GM18868 (cell line): ENCODE results near the gene AKT2.

ENCODE experiments used
- ATAC-seq: cut with Tn5 transposase; IDR thresholded peaks from one replicate; pipeline ENCODE4 v1.9.1; 2021; ENCODE audit warnings: mild to moderate bottlenecking, moderate library complexity; ENCODE audit not compliant: unreplicated experiment

AKT2 gene

GRCh38 chr19:40238775-40239174 lies 46.4 kb downstream of the AKT2 start:
- no peak for ATAC-seq

GRCh38 chr19:40237791-40238190 lies 47.4 kb downstream of the AKT2 start:
- ATAC-seq, result no peak

- ATAC-seq, result no peak
Observed at GRCh38 chr19:40236366-40236765, 48.8 kb downstream of the AKT2 start.

- no peak for ATAC-seq
Observed at GRCh38 chr19:40236026-40236355, 49.2 kb downstream of the AKT2 start.

GRCh38 chr19:40235238-40236025 lies 49.7 kb downstream of the AKT2 start:
- no peak for ATAC-seq

GRCh38 chr19:40234429-40235237 lies 50.5 kb downstream of the AKT2 start:
- no peak for ATAC-seq

GRCh38 chr19:40233811-40234389 lies 51.2 kb downstream of the AKT2 start:
- no peak for ATAC-seq

- no peak for ATAC-seq
Observed at GRCh38 chr19:40232949-40233810, 52.0 kb downstream of the AKT2 start.

GRCh38 chr19:40232479-40232878 lies 52.7 kb downstream of the AKT2 start:
- no peak for ATAC-seq

- no peak for ATAC-seq
Observed at GRCh38 chr19:40231544-40232424, 53.4 kb downstream of the AKT2 start.

- ATAC-seq, result no peak
Observed at GRCh38 chr19:40231057-40231456, 54.1 kb downstream of the AKT2 start.

- ATAC-seq, result no peak
Observed at GRCh38 chr19:40229926-40230417, 55.2 kb downstream of the AKT2 start.

- ATAC-seq, result no peak
Observed at GRCh38 chr19:40229484-40229883, 55.7 kb downstream of the AKT2 start.

GRCh38 chr19:40228863-40229262 lies 56.3 kb downstream of the AKT2 start:
- ATAC-seq, result no peak

GRCh38 chr19:40228346-40228745 lies 56.8 kb downstream of the AKT2 start:
- ATAC-seq, result no peak

- ATAC-seq, result no peak
Observed at GRCh38 chr19:40225440-40226305, 59.5 kb downstream of the AKT2 start.

- no peak for ATAC-seq
Observed at GRCh38 chr19:40224342-40225150, 60.6 kb downstream of the AKT2 start.
